Kidney epithelial cell (primary cell): ENCODE data around the gene HECA. TPM values are rescaled to one million over a fixed set of nuclear protein-coding genes. Genes with fewer than 3 reads are reported as not detected.
"Not testable (repeated sequence)": the region's sequence is repeated elsewhere in the genome, so short reads cannot be mapped to it uniquely, and the experiment has no call there.

Source experiments
- DNase-seq: peaks from one replicate; pipeline ENCODE4 v3.0.0-alpha.2; 2010; ENCODE audit warnings: low read depth
- H3K27me3 ChIP-seq: 2 replicates; pipeline ENCODE4 v1.6.0; 2011; ENCODE audit warnings: low read length; ENCODE audit not compliant: control insufficient read depth, insufficient read depth
- H3K36me3 ChIP-seq: 2 replicates; pipeline ENCODE4 v1.5.1; 2011; ENCODE audit warnings: low read length; ENCODE audit not compliant: control insufficient read depth, insufficient read depth
- H3K4me3 ChIP-seq: 2 replicates; pipeline ENCODE4 v1.5.1; 2011; ENCODE audit warnings: low read depth, mild to moderate bottlenecking, control low read depth, low read length
- total RNA-seq: library from RNA; depleted of rRNA; stranded (reverse); fragments of >200 nt; gene quantifications from 2 replicates; pipeline ENCODE4 v1.2.3, GENCODE V29; 2015
- TF ChIP-seq, protein P1 (sequence below): IDR thresholded peaks from 2 replicates; pipeline ENCODE4 v1.5.1; 2011; ENCODE audit warnings: mild to moderate bottlenecking, moderate library complexity, low read length, control low read depth, inconsistent platforms; ENCODE audit not compliant: insufficient read depth, poor library complexity, severe bottlenecking

The HECA gene
- total RNA-seq, 1 donor from 2014 or later: 18.7 TPM

DNA sequence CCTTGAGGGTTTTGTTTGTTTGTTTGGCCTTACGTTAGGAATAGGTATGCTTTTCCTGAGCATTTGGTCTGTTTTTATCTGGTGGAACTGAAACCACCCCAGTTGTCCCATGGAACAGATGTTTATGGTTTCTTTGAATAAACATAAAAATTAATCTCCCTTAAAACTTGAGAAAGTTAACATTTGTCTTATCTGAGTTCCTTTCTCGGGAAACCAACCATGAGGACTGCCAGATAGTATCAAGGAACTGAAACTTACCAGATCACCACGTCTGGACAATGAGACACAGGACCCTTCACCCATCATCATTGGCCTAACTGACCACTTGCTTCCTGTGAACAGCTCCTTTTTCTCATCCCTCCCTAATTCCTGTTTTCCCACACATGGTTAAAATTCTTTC lies 15.3 kb upstream of the HECA start:
- no peak overlapping the region for H3K4me3 ChIP-seq
- TF ChIP-seq, protein P1, sequence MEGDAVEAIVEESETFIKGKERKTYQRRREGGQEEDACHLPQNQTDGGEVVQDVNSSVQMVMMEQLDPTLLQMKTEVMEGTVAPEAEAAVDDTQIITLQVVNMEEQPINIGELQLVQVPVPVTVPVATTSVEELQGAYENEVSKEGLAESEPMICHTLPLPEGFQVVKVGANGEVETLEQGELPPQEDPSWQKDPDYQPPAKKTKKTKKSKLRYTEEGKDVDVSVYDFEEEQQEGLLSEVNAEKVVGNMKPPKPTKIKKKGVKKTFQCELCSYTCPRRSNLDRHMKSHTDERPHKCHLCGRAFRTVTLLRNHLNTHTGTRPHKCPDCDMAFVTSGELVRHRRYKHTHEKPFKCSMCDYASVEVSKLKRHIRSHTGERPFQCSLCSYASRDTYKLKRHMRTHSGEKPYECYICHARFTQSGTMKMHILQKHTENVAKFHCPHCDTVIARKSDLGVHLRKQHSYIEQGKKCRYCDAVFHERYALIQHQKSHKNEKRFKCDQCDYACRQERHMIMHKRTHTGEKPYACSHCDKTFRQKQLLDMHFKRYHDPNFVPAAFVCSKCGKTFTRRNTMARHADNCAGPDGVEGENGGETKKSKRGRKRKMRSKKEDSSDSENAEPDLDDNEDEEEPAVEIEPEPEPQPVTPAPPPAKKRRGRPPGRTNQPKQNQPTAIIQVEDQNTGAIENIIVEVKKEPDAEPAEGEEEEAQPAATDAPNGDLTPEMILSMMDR: no peak
- no peak for DNase-seq
- no peaks in the 10 kb centered on the region for H3K27me3 ChIP-seq
- H3K36me3 ChIP-seq: no peaks in the 10 kb centered on the region

- not testable (repeated sequence) for H3K27me3 ChIP-seq, DNase-seq, H3K4me3 ChIP-seq, H3K36me3 ChIP-seq
Measured at GRCh38 chr6:139122823-139123222, 12.1 kb upstream of the HECA start.

DNA sequence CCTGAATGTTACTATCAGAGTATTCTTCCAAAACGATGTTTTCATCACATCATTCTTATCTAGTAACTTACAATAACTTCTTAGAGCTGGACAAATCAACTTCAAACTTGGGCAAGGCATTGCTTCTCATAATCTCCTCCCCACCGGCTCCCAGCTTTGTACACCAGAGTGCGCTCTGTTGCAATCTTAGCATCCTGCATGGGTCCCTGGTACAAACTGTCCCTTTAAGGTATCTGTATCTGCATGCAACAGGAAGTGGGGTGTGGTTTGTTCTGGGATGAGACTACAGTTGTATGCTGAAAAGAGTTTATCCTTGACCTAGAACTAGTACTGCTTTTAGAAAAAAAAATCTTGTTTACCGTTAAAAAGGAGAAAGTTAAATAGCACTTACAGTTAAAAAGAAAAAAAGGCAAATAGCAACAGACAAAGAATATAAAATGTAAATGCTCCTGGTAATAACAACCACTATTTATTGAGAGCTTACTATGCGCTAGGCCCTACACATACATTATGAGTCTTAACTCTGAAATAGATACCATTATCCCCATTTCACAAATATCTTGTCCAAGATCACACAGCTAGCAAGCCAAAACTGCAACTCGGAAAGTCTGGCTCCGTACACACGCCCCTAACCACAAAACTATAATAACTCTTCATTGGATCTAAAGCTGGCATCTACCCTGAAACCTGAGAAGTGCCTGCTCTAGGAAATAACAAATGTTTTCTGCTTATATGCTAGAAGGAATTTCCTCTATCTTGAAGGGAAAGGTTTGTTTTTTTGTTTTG lies 9.8 kb upstream of the HECA start:
- H3K36me3 ChIP-seq: no peaks in the 10 kb centered on the region
- H3K27me3 ChIP-seq: no peaks in the 10 kb centered on the region
- no peak for DNase-seq
- TF ChIP-seq, protein P1: peak; percentile 42
- H3K4me3 ChIP-seq: no peak overlapping the region

DNA sequence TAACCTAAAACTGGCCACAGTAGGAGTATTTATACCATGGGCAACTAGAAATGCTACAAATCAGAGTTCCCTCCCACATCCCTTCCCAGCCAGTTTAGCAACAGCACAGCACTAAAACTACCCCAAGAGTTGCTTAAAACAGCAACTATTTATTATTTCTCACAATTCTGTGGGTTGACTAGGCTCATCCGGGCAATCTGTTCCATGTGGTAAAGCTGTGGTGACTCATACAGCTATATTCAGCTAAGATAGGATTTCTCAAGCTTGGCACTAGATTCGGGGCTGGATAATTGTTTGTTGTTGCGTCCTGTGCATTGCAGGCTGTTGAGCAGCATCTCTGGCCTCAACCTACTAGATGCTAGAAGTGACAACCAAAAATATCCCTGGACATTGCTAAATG lies 8.6 kb upstream of the HECA start:
- DNase-seq: no peak
- Histone ChIP-seq H3K27me3 (no peaks in the 10 kb centered on the region), H3K4me3 (no peak overlapping the region), H3K36me3 (no peaks in the 10 kb centered on the region)
- TF ChIP-seq, protein P1: no peak

GRCh38 chr6:139126931-139127330 lies 7.9 kb upstream of the HECA start:
- no peaks in the 10 kb centered on the region for H3K27me3 ChIP-seq
- H3K36me3 ChIP-seq: no peaks in the 10 kb centered on the region
- DNase-seq: no peak
- TF ChIP-seq, protein P1: no peak
- H3K4me3 ChIP-seq: no peak overlapping the region

- TF ChIP-seq, protein P1: no peak
- DNase-seq: peak; percentile 43
Measured at GRCh38 chr6:139129284-139129683, 5.6 kb upstream of the HECA start.

More at GRCh38 chr6:139129284-139129683, 5.6 kb upstream of the HECA start:
- H3K4me3 ChIP-seq: no peak overlapping the region
- H3K27me3 ChIP-seq: no peaks in the 10 kb centered on the region
- no peaks in the 10 kb centered on the region for H3K36me3 ChIP-seq
